ENCODE data around the gene ANKRD23.

The ANKRD23 gene

GRCh38 chr2:96826546-96827278 lies 17.1 kb downstream of the ANKRD23 start:
- Mint-ChIP-seq H3K27ac (no peak overlapping the region), H3K36me3 (ENCODE audit: low read depth) (peaks cover 74% of the 10 kb centered on the region), H3K4me1 (ENCODE audit: low read depth) (no peaks in the 10 kb centered on the region), H3K27me3 (no peaks in the 10 kb centered on the region), H3K9me3 (no peaks in the 10 kb centered on the region), H3K4me3 (no peak overlapping the region)
- intact Hi-C loops (cut with micrococcal nuclease) = no loop called here

- Mint-ChIP-seq H3K36me3 (ENCODE audit: low read depth) (peaks cover 64% of the 10 kb centered on the region), H3K4me1 (ENCODE audit: low read depth) (peaks cover 11% of the 10 kb centered on the region), H3K4me3 (no peak overlapping the region), H3K9me3 (no peaks in the 10 kb centered on the region), H3K27ac (no peak overlapping the region), H3K27me3 (no peaks in the 10 kb centered on the region)
- intact Hi-C loops (cut with micrococcal nuclease) = no loop called here
These were observed 18.8 kb downstream of the ANKRD23 start for GRCh38 chr2:96825057-96825456.

GRCh38 chr2:96824079-96824870 lies 19.5 kb downstream of the ANKRD23 start:
- Mint-ChIP-seq H3K27ac (no peak overlapping the region), H3K9me3 (no peaks in the 10 kb centered on the region), H3K36me3 (ENCODE audit: low read depth) (peaks cover 64% of the 10 kb centered on the region), H3K4me1 (ENCODE audit: low read depth) (peaks cover 19% of the 10 kb centered on the region), H3K4me3 (no peak overlapping the region), H3K27me3 (no peaks in the 10 kb centered on the region)
- intact Hi-C loops (cut with micrococcal nuclease) = no loop called here

GRCh38 chr2:96823198-96823597 lies 20.6 kb downstream of the ANKRD23 start:
- Mint-ChIP-seq H3K4me3 (no peak overlapping the region), H3K4me1 (ENCODE audit: low read depth) (peaks cover 30% of the 10 kb centered on the region), H3K27ac (no peak overlapping the region), H3K36me3 (ENCODE audit: low read depth) (peaks cover 64% of the 10 kb centered on the region), H3K9me3 (no peaks in the 10 kb centered on the region), H3K27me3 (peaks cover 4% of the 10 kb centered on the region)
- intact Hi-C loops (cut with micrococcal nuclease) = no loop called here

GRCh38 chr2:96822786-96823185 lies 21.0 kb downstream of the ANKRD23 start:
- H3K27ac Mint-ChIP-seq = no peak overlapping the region
- intact Hi-C loops (cut with micrococcal nuclease) = no loop called here
- H3K36me3 Mint-ChIP-seq (ENCODE audit: low read depth) = peaks cover 64% of the 10 kb centered on the region
- no peak overlapping the region for H3K4me3 Mint-ChIP-seq
- peaks cover 34% of the 10 kb centered on the region for H3K4me1 Mint-ChIP-seq (ENCODE audit: low read depth)
- peaks cover 4% of the 10 kb centered on the region for H3K27me3 Mint-ChIP-seq
- no peaks in the 10 kb centered on the region for H3K9me3 Mint-ChIP-seq

GRCh38 chr2:96821113-96821675 lies 22.6 kb downstream of the ANKRD23 start:
- Mint-ChIP-seq H3K4me1 (ENCODE audit: low read depth) (peaks cover 41% of the 10 kb centered on the region), H3K27ac (no peak overlapping the region), H3K4me3 (no peak overlapping the region), H3K27me3 (peaks cover 4% of the 10 kb centered on the region), H3K36me3 (ENCODE audit: low read depth) (peaks cover 49% of the 10 kb centered on the region), H3K9me3 (no peaks in the 10 kb centered on the region)
- intact Hi-C loops (cut with micrococcal nuclease) = no loop called here

- H3K27me3 Mint-ChIP-seq = peaks cover 4% of the 10 kb centered on the region
- H3K4me1 Mint-ChIP-seq (ENCODE audit: low read depth) = peaks cover 48% of the 10 kb centered on the region
- no peaks in the 10 kb centered on the region for H3K9me3 Mint-ChIP-seq
- no peak overlapping the region for H3K27ac Mint-ChIP-seq
- peaks cover 37% of the 10 kb centered on the region for H3K36me3 Mint-ChIP-seq (ENCODE audit: low read depth)
- intact Hi-C loops (cut with micrococcal nuclease) = loop anchor here (5.0 kb wide), 1 partner anchor 58 kb away; the partner anchor contains the start of gene CNNM4
- no peak overlapping the region for H3K4me3 Mint-ChIP-seq
These were observed 23.8 kb downstream of the ANKRD23 start for GRCh38 chr2:96819876-96820511.

GRCh38 chr2:96819128-96819875 lies 24.5 kb downstream of the ANKRD23 start:
- H3K9me3 Mint-ChIP-seq = no peaks in the 10 kb centered on the region
- H3K4me1 Mint-ChIP-seq (ENCODE audit: low read depth) = peaks cover 50% of the 10 kb centered on the region
- H3K27ac Mint-ChIP-seq = no peak overlapping the region
- peaks cover 4% of the 10 kb centered on the region for H3K27me3 Mint-ChIP-seq
- intact Hi-C loops (cut with micrococcal nuclease) = loop anchor here (5.0 kb wide), 1 partner anchor 57 kb away; the partner anchor contains the start of gene CNNM4
- H3K36me3 Mint-ChIP-seq (ENCODE audit: low read depth) = peaks cover 31% of the 10 kb centered on the region
- no peak overlapping the region for H3K4me3 Mint-ChIP-seq

- Mint-ChIP-seq H3K9me3 (no peaks in the 10 kb centered on the region), H3K36me3 (ENCODE audit: low read depth) (peaks cover 32% of the 10 kb centered on the region), H3K4me3 (peak overlapping the region; percentile 69), H3K27me3 (peaks cover 4% of the 10 kb centered on the region), H3K27ac (no peak overlapping the region), H3K4me1 (ENCODE audit: low read depth) (peaks cover 50% of the 10 kb centered on the region)
- intact Hi-C loops (cut with micrococcal nuclease) = loop anchor here (5.0 kb wide), 1 partner anchor 56 kb away; the partner anchor contains the start of gene CNNM4
These were observed 25.9 kb downstream of the ANKRD23 start for GRCh38 chr2:96817882-96818281.

GRCh38 chr2:96816836-96817702 lies 26.8 kb downstream of the ANKRD23 start:
- H3K27ac Mint-ChIP-seq = no peak overlapping the region

GRCh38 chr2:96816127-96816835 lies 27.5 kb downstream of the ANKRD23 start, which contains the start of gene CNNM3:
Gene CNNM3, plus strand, starts transcription at chr2:96816268. Its CDS starts 10 bp downstream, at chr2:96816278.
- peak within 1 kb of the TSS; percentile 81 for H3K4me3 Mint-ChIP-seq
- peaks cover 4% of the 10 kb centered on the region for H3K27me3 Mint-ChIP-seq
- intact Hi-C loops (cut with micrococcal nuclease) = loop anchor here (5.0 kb wide), 1 partner anchor 54 kb away; the partner anchor contains the start of gene CNNM4
- peaks cover 48% of the 10 kb centered on the region for H3K4me1 Mint-ChIP-seq (ENCODE audit: low read depth)
- no peaks in the 10 kb centered on the region for H3K9me3 Mint-ChIP-seq
- peaks cover 42% of the 10 kb centered on the region for H3K36me3 Mint-ChIP-seq (ENCODE audit: low read depth)
- H3K27ac Mint-ChIP-seq = peak within 1 kb of the TSS; percentile 81

More at GRCh38 chr2:96816836-96817702, 26.8 kb downstream of the ANKRD23 start:
- H3K27me3 Mint-ChIP-seq = peaks cover 4% of the 10 kb centered on the region
- H3K36me3 Mint-ChIP-seq (ENCODE audit: low read depth) = peaks cover 40% of the 10 kb centered on the region
- intact Hi-C loops (cut with micrococcal nuclease) = loop anchor here (5.0 kb wide), 1 partner anchor 55 kb away; the partner anchor contains the start of gene CNNM4
- H3K4me3 Mint-ChIP-seq = peak overlapping the region; percentile 69
- H3K9me3 Mint-ChIP-seq = no peaks in the 10 kb centered on the region
- peaks cover 50% of the 10 kb centered on the region for H3K4me1 Mint-ChIP-seq (ENCODE audit: low read depth)
